ENCODE measurements around the gene CLN5. TPM values are rescaled to one million over a fixed set of nuclear protein-coding genes. Genes with fewer than 3 reads are reported as not detected.
"Not testable (repeated sequence)": the region's sequence is repeated elsewhere in the genome, so short reads cannot be mapped to it uniquely, and the experiment has no call there.

Gene CLN5
- total RNA-seq, 4 donors from 2014 or later: 20.2 to 39.7 (median 27.0) TPM

GRCh38 chr13:76958841-76959432, 32.9 kb upstream of the CLN5 start:
- no peak overlapping the region for H3K4me3 ChIP-seq
- H3K4me1 ChIP-seq: no peaks in the 10 kb centered on the region
- no peak for ATAC-seq
- no peak overlapping the region for H3K27ac ChIP-seq
- H3K27me3 ChIP-seq: no peaks in the 10 kb centered on the region
- no peak for TF ChIP-seq CTCF (IDR thresholded peaks at IDR 0.05)
- TF ChIP-seq POLR2A (IDR thresholded peaks at IDR 0.05): no peak
- TF ChIP-seq POLR2AphosphoS5 (IDR thresholded peaks at IDR 0.05): no peak
- TF ChIP-seq EP300 (IDR thresholded peaks at IDR 0.05): no peak
- H3K36me3 ChIP-seq: no peaks in the 10 kb centered on the region
- H3K9me3 ChIP-seq: peaks cover 0 to 14% (median 0%) of the 10 kb centered on the region in 3 donors
- WGBS, 2 donors (ENCODE audit: low coverage in 1 of 2): 77 to 79% methylated on average over 3 to 4 of the region's 4 CpGs

- H3K36me3 ChIP-seq, H3K4me1 ChIP-seq, H3K27me3 ChIP-seq, ATAC-seq, H3K27ac ChIP-seq, H3K4me3 ChIP-seq: not testable (repeated sequence)
- peaks cover 0 to 14% (median 0%) of the 10 kb centered on the region in 3 donors for H3K9me3 ChIP-seq
Observed at GRCh38 chr13:76959734-76960133, 32.1 kb upstream of the CLN5 start.

- WGBS, 2 donors (ENCODE audit: low coverage in 1 of 2): 35 to 94% methylated on average over 2 to 5 of the region's 6 CpGs
Observed at GRCh38 chr13:76965759-76966421, 26.0 kb upstream of the CLN5 start.

GRCh38 chr13:76967031-76967430, 24.9 kb upstream of the CLN5 start:
- H3K27ac ChIP-seq: no peak overlapping the region
- peaks cover 0 to 11% (median 7%) of the 10 kb centered on the region in 3 donors for H3K4me1 ChIP-seq
- no peak overlapping the region for H3K4me3 ChIP-seq
- no peaks in the 10 kb centered on the region for H3K36me3 ChIP-seq
- no peak for ATAC-seq
- TF ChIP-seq POLR2A (IDR thresholded peaks at IDR 0.05): no peak
- TF ChIP-seq POLR2AphosphoS5 (IDR thresholded peaks at IDR 0.05): no peak
- no peaks in the 10 kb centered on the region for H3K27me3 ChIP-seq
- H3K9me3 ChIP-seq: no peaks in the 10 kb centered on the region
- WGBS, 2 donors (ENCODE audit: low coverage in 1 of 2): 94 to 95% methylated on average over 2 to 6 of the region's 6 CpGs

More at GRCh38 chr13:76965759-76966421, 26.0 kb upstream of the CLN5 start:
- peak; percentile 34 for ATAC-seq
- TF ChIP-seq POLR2AphosphoS5 (IDR thresholded peaks at IDR 0.05) (no peak), CTCF (IDR thresholded peaks at IDR 0.05) (no peak), POLR2A (IDR thresholded peaks at IDR 0.05) (no peak), EP300 (IDR thresholded peaks at IDR 0.05) (no peak)
- H3K27ac ChIP-seq: no peak overlapping the region
- H3K27me3 ChIP-seq: no peaks in the 10 kb centered on the region
- no peak overlapping the region for H3K4me3 ChIP-seq
- H3K4me1 ChIP-seq: peaks cover 0 to 11% (median 7%) of the 10 kb centered on the region in 3 donors
- no peaks in the 10 kb centered on the region for H3K9me3 ChIP-seq
- no peaks in the 10 kb centered on the region for H3K36me3 ChIP-seq

GRCh38 chr13:76968041-76968440, 23.8 kb upstream of the CLN5 start:
- no CpG with 5 or more reads among the region's 6 CpGs for WGBS, 2 donors (ENCODE audit: low coverage in 1 of 2)
- no peak for TF ChIP-seq EP300 (IDR thresholded peaks at IDR 0.05)
- no peak for TF ChIP-seq POLR2AphosphoS5 (IDR thresholded peaks at IDR 0.05)
- no peak for TF ChIP-seq POLR2A (IDR thresholded peaks at IDR 0.05)
- no peak for TF ChIP-seq CTCF (IDR thresholded peaks at IDR 0.05)
- ATAC-seq: no peak

More at GRCh38 chr13:76968041-76968440, 23.8 kb upstream of the CLN5 start:
- no peak overlapping the region for H3K27ac ChIP-seq
- H3K27me3 ChIP-seq: no peaks in the 10 kb centered on the region
- no peaks in the 10 kb centered on the region for H3K9me3 ChIP-seq
- no peak overlapping the region for H3K4me3 ChIP-seq
- peaks cover 0 to 11% (median 7%) of the 10 kb centered on the region in 3 donors for H3K4me1 ChIP-seq
- H3K36me3 ChIP-seq: no peaks in the 10 kb centered on the region
